GM12878 (cell line): ENCODE measurements around the gene COQ5. TPM values are rescaled to one million over a fixed set of nuclear protein-coding genes. Genes with fewer than 3 reads are reported as not detected.

Source experiments
- ATAC-seq: fragments of 200-7000 bp; cut with Tn5 transposase; 3 replicates; pipeline ENCODE4 v1.9.1; 2020; ENCODE audit warnings: mild to moderate bottlenecking, moderate library complexity
- BruUV-seq: library from RNA; stranded (reverse); fragments of 400-500 nt; replicated peaks from 2 replicates; lab custom pipeline; 2021; lab: Mats Ljungman, UMichigan
- CTCF ChIA-PET: fragments of 300-600 bp; sonication (Branson Sonifier 250); formaldehyde crosslinking; extraction: SDS; loops from one replicate; lab custom pipeline; 2021; ENCODE audit warnings: inconsistent platforms; lab: Yijun Ruan, JAX
- POLR2A ChIA-PET: fragments of 350-600 bp; formaldehyde crosslinking; extraction: SDS; loops from one replicate; lab custom pipeline; 2021; ENCODE audit warnings: inconsistent platforms; lab: Charles Lee
- RAD21 ChIA-PET: fragments of 300-600 bp; sonication (Branson Sonifier 250); formaldehyde crosslinking; loops from one replicate; lab custom pipeline; 2023; ENCODE audit warnings: antibody characterized with exemption; ENCODE audit not compliant: unreplicated experiment; lab: Charles Lee
- SMC1A ChIA-PET: fragments of 300-600 bp; sonication (Branson Sonifier 250); formaldehyde crosslinking; loops from one replicate; lab custom pipeline; 2023; ENCODE audit not compliant: unreplicated experiment, uncharacterized antibody; lab: Charles Lee
- DNase-seq: peaks from one replicate; pipeline ENCODE4 v3.0.0-alpha.2; 2011; ENCODE audit warnings: low read depth, low spot score
- FAIRE-seq: peaks from 3 replicates; lab custom pipeline; 2011; peaks lifted over from hg19 to GRCh38; lab: Jason Lieb, UNC
- H2AFZ ChIP-seq: 2 replicates; pipeline ENCODE4 v1.6.0; 2011; ENCODE audit warnings: low read depth, low read length, control low read depth; ENCODE audit not compliant: control insufficient read depth
- H3K27ac ChIP-seq: 2 replicates; pipeline ENCODE4 v1.5.1; 2011; ENCODE audit warnings: control low read depth; ENCODE audit not compliant: control insufficient read depth, insufficient read depth
- H3K27me3 ChIP-seq, 2 experiments: replicated peaks in 1 of 2; 2 replicates each; pipeline versions ENCODE4 v1.6.0 to v1.6.1; 2011; ENCODE audit warnings: low read length in 1 of 2; ENCODE audit not compliant: control insufficient read depth in 2 of 2, insufficient read depth in 2 of 2
- H3K36me3 ChIP-seq, 2 experiments: 2 replicates each; pipeline ENCODE4 v1.5.1; 2011; ENCODE audit warnings: low read length in 1 of 2; ENCODE audit not compliant: control insufficient read depth in 2 of 2, insufficient read depth in 2 of 2
- H3K4me1 ChIP-seq: 2 replicates; pipeline ENCODE4 v1.6.1; 2011; ENCODE audit warnings: mild to moderate bottlenecking, low read length, moderate library complexity, mixed read lengths; ENCODE audit not compliant: control insufficient read depth, insufficient read depth
- H3K4me2 ChIP-seq: 2 replicates; pipeline ENCODE4 v1.6.0; 2011; ENCODE audit warnings: control low read depth; ENCODE audit not compliant: control insufficient read depth, insufficient read depth
- H3K4me3 ChIP-seq: fragments of 200-600 bp; sonication (generic); 2 replicates; pipeline ENCODE4 v1.5.1; 2016
- H3K79me2 ChIP-seq: 2 replicates; pipeline ENCODE4 v1.6.0; 2011; ENCODE audit warnings: low read length; ENCODE audit not compliant: control insufficient read depth, insufficient read depth
- H3K9ac ChIP-seq: 2 replicates; pipeline ENCODE4 v1.8.0; 2011; ENCODE audit warnings: low read length, control low read depth, mixed read lengths; ENCODE audit not compliant: control insufficient read depth, insufficient read depth
- H3K9me3 ChIP-seq: replicated peaks from 3 replicates; pipeline ENCODE4 v1.5.1; 2011; ENCODE audit warnings: mild to moderate bottlenecking, low read length; ENCODE audit not compliant: control insufficient read depth, insufficient read depth
- H4K20me1 ChIP-seq: 2 replicates; pipeline ENCODE4 v1.6.0; 2011; ENCODE audit not compliant: control insufficient read depth, insufficient read depth
- EZH2 ChIP-seq: IDR thresholded peaks from 2 replicates; pipeline ENCODE4 v1.6.1; 2012; ENCODE audit warnings: low read depth, mild to moderate bottlenecking, control low read depth, inconsistent platforms, low read length, borderline replicate concordance; ENCODE audit not compliant: control insufficient read depth
- IRF4 ChIP-seq: IDR thresholded peaks from 2 replicates; pipeline ENCODE4 v1.6.1; 2011; ENCODE audit warnings: low read depth, low read length
- MXI1 ChIP-seq: fragments of 150-350 bp; IDR thresholded peaks from 2 replicates; pipeline ENCODE4 v1.6.1; 2011; ENCODE audit warnings: low read depth, mild to moderate bottlenecking, inconsistent platforms, low read length, improper control_type of control experiment
- SIN3A ChIP-seq: IDR thresholded peaks from 2 replicates; pipeline ENCODE4 v1.6.1; 2012; ENCODE audit warnings: low read depth, low read length, improper control_type of control experiment
- WGBS: methylation state at CpG from one replicate; pipeline ENCODE4 v1.1.6; 2016; ENCODE audit warnings: low lambda C conversion rate; ENCODE audit not compliant: insufficient replicate concordance, insufficient coverage; ENCODE audit errors: missing lambda C conversion rate; 5-methylcytosine and 5-hydroxymethylcytosine counted together
- in situ Hi-C: fragments of 300-500 bp; cut with MboI; formaldehyde crosslinking; loops from 9 replicates; pipeline ENCODE4 v1.14.3; 2018; ENCODE audit warnings: mixed read lengths
- intact Hi-C: fragments of 100-400 bp; cut with micrococcal nuclease; formaldehyde crosslinking; loops from one replicate; pipeline ENCODE4 v1.14.2; 2022; ENCODE audit not compliant: unreplicated experiment
- polyA plus RNA-seq, 11 experiments: library from polyadenylated mRNA; depleted of rRNA in 4 of 11; unstranded in 6 of 11; stranded (reverse) in 5 of 11; fragments of >200 nt; fragmentation: Nextera tagmentation in 4 of 11; fragmentation: Illumina TruSeq in 1 of 11; extraction: Ambion mirVana in 4 of 11; extraction: Trizol in 1 of 11; gene quantifications; 1 replicate in 1 of 11; 2 replicates in 10 of 11; pipeline versions ENCODE4 v1.2.1 to v1.2.3, GENCODE V29; 2011 to 2016; ENCODE audit warnings: inconsistent platforms in 2 of 11, missing spikeins in 2 of 11, low read depth in 1 of 11
- total RNA-seq, 4 experiments: library from RNA; depleted of rRNA in 3 of 4; stranded (reverse); fragments of >200 nt in 3 of 4; fragmentation: Illumina TruSeq in 1 of 4; extraction: Trizol in 1 of 4; gene quantifications; 2 replicates each; pipeline versions ENCODE4 v1.2.1 to v1.2.3, GENCODE V29; 2013 to 2021
- TF ChIP-seq, protein P1 (sequence below): IDR thresholded peaks from 2 replicates; pipeline ENCODE4 v1.6.1; 2011; ENCODE audit warnings: borderline replicate concordance, low read depth, mild to moderate bottlenecking, moderate library complexity, low read length; ENCODE audit not compliant: insufficient read depth, poor library complexity, severe bottlenecking
- TF ChIP-seq, protein P2 (sequence below): IDR thresholded peaks from 2 replicates; pipeline ENCODE4 v1.6.1; 2012; ENCODE audit warnings: low read depth, low read length, improper control_type of control experiment

The COQ5 gene
- total and polyA plus RNA-seq, 10 of the 15 experiments (the other 5 are each of a cell fraction or from before 2014, with no cell fraction given), result 24.8 to 69.3 (median 37.8) TPM

DNA sequence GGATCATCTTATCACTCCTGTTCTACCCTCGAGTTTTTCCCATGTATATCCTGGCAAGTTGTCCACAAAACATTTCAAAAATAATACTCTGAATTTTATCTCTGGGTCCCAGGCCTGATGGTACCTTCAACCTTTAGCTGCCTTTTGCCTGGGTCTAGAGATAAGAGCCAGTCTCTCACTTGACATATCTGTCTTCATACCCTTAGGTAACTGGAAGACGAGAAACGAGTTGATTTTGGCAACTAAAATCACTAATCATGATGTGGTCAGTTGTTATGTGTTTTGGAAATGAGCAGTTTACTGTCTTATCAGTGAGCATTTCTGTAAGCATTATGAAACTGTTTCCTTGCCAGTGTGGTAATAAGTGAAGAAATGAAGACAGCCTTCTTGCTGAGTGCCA, 11.5 kb upstream of the COQ5 start:
- Histone ChIP-seq H3K9me3 (no peaks in the 10 kb centered on the region), H3K36me3 (peaks cover 3 to 21% of the 10 kb centered on the region in 2 experiments), H2AFZ (no peak overlapping the region), H3K27ac (no peak overlapping the region), H3K79me2 (peaks cover 77% of the 10 kb centered on the region), H3K9ac (no peak overlapping the region), H3K27me3 (no peaks in the 10 kb centered on the region), H3K4me3 (no peak overlapping the region), H3K4me1 (peaks cover 21% of the 10 kb centered on the region), H4K20me1 (peaks cover 5% of the 10 kb centered on the region; the same call in 1 of the 2 replicates), H3K4me2 (no peak overlapping the region)
- no TSS peak for BruUV-seq
- ChIA-PET CTCF (no interaction called here), SMC1A (no interaction called here), RAD21 (interaction anchor here (0.7 kb wide), 1 partner anchor 82 kb away, joined by 3 read pairs; no protein-coding TSS in a partner anchor), POLR2A (interaction anchor here (0.7 kb wide), 1 partner anchor 65 kb away, joined by 3 read pairs; no protein-coding TSS in a partner anchor)
- DNase-seq, result no peak
- in situ Hi-C loops (no loop called here), intact Hi-C loops (no loop called here)
- WGBS, result 52% methylated on average over 3 of the region's 3 CpGs
- no peak for FAIRE-seq
- ATAC-seq, result no peak
- TF ChIP-seq EZH2 (no peak), MXI1 (no peak), IRF4 (no peak), SIN3A (no peak)
- TF ChIP-seq, protein P1, sequence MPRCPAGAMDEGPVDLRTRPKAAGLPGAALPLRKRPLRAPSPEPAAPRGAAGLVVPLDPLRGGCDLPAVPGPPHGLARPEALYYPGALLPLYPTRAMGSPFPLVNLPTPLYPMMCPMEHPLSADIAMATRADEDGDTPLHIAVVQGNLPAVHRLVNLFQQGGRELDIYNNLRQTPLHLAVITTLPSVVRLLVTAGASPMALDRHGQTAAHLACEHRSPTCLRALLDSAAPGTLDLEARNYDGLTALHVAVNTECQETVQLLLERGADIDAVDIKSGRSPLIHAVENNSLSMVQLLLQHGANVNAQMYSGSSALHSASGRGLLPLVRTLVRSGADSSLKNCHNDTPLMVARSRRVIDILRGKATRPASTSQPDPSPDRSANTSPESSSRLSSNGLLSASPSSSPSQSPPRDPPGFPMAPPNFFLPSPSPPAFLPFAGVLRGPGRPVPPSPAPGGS, result no peak
- TF ChIP-seq, protein P2, sequence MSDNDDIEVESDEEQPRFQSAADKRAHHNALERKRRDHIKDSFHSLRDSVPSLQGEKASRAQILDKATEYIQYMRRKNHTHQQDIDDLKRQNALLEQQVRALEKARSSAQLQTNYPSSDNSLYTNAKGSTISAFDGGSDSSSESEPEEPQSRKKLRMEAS, result no peak
